Astrocyte of the spinal cord (primary cell): ENCODE data around the gene NINJ2.
"Not testable (repeated sequence)": the region's sequence is repeated elsewhere in the genome, so short reads cannot be mapped to it uniquely, and the experiment has no call there.

Source experiments
- DNase-seq: peaks from one replicate; pipeline ENCODE4 v3.0.0; 2011; ENCODE audit warnings: low read depth, low spot score
- H3K4me3 ChIP-seq: 2 replicates; pipeline ENCODE4 v1.5.1; 2011; ENCODE audit warnings: low read depth, mild to moderate bottlenecking, low read length, moderate library complexity
- CTCF ChIP-seq: IDR thresholded peaks from 2 replicates; pipeline ENCODE4 v1.5.1; 2012; ENCODE audit warnings: low read depth, mild to moderate bottlenecking, low read length, inconsistent platforms
- in situ Hi-C: cut with HindIII; loops from 2 replicates; pipeline ENCODE4 v1.10.0; 2017; ENCODE audit warnings: low sequenced_read_pairs

Gene NINJ2

DNA sequence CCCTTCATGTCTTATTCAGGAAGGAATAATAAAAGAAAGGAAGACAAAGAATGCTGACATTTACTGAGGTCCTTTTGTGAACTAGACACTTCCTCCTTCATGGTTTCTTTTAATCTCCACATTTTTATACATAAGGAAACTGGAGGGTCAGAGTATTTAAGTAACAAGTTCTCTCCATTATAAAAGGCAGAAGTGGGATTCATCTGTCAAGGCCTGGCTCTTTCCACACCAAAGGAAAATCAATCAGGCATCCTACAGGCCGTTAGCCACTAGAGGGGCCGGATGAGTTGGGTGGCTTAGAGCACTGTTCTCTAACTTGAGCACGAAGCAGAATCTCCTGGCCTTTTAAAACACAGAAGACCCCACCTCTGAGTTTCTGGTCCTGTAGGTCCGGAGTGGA lies 36.8 kb upstream of the NINJ2 start:
- no peak for TF ChIP-seq CTCF
- no peak for DNase-seq
- in situ Hi-C loops = no loop called here

DNA sequence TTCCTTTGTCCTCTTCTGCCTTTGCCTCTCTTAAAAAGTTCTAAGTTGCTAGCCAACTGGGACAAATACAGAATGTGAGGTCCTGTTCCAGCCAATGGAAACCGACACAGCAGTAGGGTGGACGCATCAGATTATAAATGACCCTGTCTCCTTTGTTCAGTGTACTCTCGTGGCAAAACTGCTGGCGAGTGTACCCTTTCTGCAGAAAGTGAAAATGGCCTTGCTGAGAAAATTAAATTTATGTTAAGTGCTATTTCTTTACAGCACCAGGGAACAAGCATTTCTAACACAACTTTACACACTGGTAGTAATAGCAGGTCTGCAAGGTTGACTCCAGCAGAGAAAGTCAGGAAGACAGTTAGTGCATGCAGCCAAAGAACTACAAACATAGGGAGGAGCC lies 35.0 kb upstream of the NINJ2 start:
- in situ Hi-C loops, DNase-seq, H3K4me3 ChIP-seq: not testable (repeated sequence)

More for the DNA sequence above, 36.8 kb upstream of the NINJ2 start:
- no peak overlapping the region for H3K4me3 ChIP-seq

- no peak for DNase-seq
- H3K4me3 ChIP-seq = no peak overlapping the region
- in situ Hi-C loops = no loop called here
- TF ChIP-seq CTCF = no peak
Observed at GRCh38 chr12:697481-697880, 34.2 kb upstream of the NINJ2 start.

DNA sequence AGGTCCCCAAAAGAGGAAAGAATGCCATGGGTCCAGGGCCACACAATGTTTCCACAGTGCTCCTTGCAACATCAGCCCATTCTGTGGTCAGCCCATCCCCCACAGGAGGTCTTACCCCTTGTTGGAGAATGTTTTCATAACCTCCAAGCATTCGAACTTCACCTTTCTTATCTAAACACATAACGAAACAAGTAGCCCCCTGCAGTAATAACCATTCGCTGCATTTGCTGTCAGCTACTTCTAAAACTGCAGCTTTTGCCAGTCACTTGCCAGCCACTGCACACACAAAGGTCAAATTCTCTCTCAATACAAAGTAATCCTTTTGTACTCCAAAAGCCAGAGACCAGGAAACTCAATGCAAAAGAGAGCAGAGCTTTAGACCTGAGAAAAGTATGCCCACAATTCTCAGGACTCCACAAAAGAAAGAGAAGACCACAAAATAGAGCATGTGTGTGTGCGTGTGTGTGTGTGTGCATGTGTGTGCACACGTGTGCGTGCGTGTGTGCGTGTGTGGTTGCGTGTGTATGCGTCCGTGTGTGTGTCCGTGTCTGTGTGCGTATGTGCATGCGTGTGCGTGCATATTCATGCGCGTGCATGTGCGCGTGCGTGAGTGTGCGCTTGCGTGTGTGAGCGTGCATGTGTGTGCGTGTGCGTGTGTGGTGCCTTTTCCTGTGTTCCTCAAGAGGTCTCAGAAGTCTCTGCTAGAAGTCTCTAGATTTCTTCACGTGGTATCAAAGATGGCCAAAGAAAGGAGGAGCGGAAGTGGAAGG lies 31.7 kb upstream of the NINJ2 start:
- TF ChIP-seq CTCF = no peak
- peak; percentile 7 for DNase-seq
- in situ Hi-C loops = no loop called here
- H3K4me3 ChIP-seq = no peak overlapping the region

- DNase-seq = no peak
- in situ Hi-C loops = no loop called here
- no peak for TF ChIP-seq CTCF
- no peak overlapping the region for H3K4me3 ChIP-seq
Observed at GRCh38 chr12:693934-694533, 30.8 kb upstream of the NINJ2 start.

DNA sequence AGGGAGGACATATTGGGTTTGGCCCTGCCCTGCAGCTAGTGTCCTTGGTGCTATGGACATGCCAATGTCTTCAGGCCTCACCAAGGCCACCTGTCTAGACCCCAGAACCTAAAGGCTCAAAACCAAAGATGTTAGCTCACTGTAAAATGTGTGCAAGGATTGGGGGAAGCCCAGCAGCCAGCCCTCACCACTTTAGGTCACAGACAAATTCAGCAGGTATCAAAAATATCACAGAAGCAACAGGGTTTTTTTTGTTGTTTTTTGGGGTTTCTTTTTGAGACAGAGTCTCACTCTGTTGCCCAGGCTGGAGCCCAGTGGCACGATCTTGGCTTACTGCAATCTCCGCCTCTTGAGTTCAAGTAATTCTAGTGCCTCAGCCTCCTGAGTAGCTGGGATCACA lies 29.0 kb upstream of the NINJ2 start:
- no peak for TF ChIP-seq CTCF
- no peak overlapping the region for H3K4me3 ChIP-seq
- in situ Hi-C loops = no loop called here
- no peak for DNase-seq

DNA sequence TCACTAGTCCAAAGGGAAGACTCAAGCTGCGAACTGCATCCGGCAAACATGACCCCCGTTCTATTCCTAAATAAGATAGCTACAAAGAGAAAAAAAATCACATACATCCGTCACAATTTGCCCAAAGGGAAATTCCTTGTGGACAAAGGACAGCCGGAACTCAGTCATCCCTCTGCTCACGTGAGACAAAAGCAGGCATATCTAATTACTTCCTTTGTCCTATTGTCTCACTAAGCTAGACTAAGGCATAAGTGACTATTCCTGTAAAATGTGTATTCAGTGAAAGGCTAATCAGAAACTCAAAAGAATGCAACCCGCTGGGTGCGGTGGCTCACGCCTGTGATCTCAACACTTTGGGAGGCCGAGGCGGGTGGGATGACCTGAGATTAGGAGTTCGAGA lies 27.2 kb upstream of the NINJ2 start:
- no peak for TF ChIP-seq CTCF
- DNase-seq = no peak
- H3K4me3 ChIP-seq = no peak overlapping the region
- in situ Hi-C loops = no loop called here
